ENCODE data around the gene ZNF778.

ZNF778 gene

GRCh38 chr16:89264800-89265550, 47.5 kb downstream of the ZNF778 start:
- Histone ChIP-seq H3K9me3 (ENCODE audit: control insufficient read depth, insufficient read depth, low read depth, low read length) (no peaks in the 10 kb centered on the region), H3K36me3 (ENCODE audit: control insufficient read depth in 2 of 2, insufficient read depth in 1 of 2, low read length in 2 of 2) (peaks cover 4 to 42% of the 10 kb centered on the region in 2 experiments; a peak in 2 of 3 replicates), H3K4me1 (ENCODE audit: control insufficient read depth, insufficient read depth, low read length) (no peaks in the 10 kb centered on the region), H3K27ac (ENCODE audit: extremely low read depth, low read depth, low read length) (no peak overlapping the region), H3K4me3 (ENCODE audit: low read depth, low read length) (no peak overlapping the region)
- TF ChIP-seq, protein P1, sequence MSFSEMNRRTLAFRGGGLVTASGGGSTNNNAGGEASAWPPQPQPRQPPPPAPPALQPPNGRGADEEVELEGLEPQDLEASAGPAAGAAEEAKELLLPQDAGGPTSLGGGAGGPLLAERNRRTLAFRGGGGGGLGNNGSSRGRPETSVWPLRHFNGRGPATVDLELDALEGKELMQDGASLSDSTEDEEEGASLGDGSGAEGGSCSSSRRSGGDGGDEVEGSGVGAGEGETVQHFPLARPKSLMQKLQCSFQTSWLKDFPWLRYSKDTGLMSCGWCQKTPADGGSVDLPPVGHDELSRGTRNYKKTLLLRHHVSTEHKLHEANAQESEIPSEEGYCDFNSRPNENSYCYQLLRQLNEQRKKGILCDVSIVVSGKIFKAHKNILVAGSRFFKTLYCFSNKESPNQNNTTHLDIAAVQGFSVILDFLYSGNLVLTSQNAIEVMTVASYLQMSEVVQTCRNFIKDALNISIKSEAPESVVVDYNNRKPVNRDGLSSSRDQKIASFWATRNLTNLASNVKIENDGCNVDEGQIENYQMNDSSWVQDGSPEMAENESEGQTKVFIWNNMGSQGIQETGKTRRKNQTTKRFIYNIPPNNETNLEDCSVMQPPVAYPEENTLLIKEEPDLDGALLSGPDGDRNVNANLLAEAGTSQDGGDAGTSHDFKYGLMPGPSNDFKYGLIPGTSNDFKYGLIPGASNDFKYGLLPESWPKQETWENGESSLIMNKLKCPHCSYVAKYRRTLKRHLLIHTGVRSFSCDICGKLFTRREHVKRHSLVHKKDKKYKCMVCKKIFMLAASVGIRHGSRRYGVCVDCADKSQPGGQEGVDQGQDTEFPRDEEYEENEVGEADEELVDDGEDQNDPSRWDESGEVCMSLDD (tag by site-specific recombination; IDR thresholded peaks at IDR 0.05) = no peak
- no peak for TF ChIP-seq KLF8 (tag by site-specific recombination; IDR thresholded peaks at IDR 0.05)
- ChIA-PET CTCF (no interaction called here), POLR2A (no interaction called here)

DNA sequence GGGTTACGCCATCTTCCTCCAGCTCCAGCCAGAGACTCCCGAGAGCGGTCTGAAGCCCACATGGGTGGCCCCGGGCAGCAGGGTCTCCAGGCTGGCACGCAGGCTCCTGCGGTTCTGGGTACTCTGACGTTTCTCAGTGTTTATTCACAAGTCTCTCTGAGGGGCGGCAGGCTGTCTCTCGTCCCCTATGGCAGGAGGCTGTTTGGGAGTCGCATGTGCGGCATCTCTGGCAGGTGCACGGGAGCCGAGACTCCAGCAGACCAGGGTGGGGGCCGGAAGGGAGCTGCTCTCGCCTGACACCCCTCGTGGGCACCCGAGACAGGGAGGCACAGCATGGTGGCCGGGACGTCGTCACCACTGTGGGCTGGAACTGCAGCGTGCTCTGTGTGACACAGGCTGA, 48.1 kb downstream of the ZNF778 start:
- CTCF ChIA-PET = no interaction called here
- POLR2A ChIA-PET = interaction anchor here (0.9 kb wide), 1 partner anchor 19 kb away, joined by 3 read pairs; no protein-coding TSS in a partner anchor
- no peak overlapping the region for H3K27ac ChIP-seq (ENCODE audit: extremely low read depth, low read depth, low read length)

DNA sequence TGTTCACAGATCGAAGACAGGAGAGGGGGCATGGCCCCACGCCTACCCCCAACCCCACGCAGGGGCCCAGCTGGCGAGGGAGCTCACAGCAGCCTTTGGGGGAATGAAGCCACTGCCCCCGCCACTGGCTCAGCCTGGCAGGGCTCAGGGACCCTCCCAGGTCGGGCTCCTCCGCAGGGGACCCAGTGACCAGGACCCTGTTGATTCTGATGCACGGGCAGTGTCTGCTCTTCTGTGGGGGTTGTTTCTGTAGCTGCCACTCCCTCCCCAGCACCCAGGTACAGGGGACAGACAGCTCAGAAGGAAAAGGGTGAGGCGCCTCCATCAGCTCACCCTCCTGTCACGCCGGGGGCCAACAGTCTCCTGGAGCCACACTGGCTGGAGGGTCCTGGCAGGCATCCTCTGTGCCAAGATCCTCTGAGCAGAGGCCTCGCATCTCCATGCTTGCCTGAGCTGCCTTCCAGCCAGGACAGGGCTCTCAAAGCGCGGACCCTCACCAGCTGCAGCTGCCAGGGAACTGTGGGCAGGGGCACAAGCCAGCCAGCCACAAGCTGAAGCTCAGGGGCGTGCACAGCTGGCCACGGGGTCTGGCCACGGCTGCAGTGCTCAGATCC, 49.1 kb downstream of the ZNF778 start:
- Histone ChIP-seq H3K4me1 (ENCODE audit: control insufficient read depth, insufficient read depth, low read length) (no peaks in the 10 kb centered on the region), H3K4me3 (ENCODE audit: low read depth, low read length) (no peak overlapping the region), H3K9me3 (ENCODE audit: control insufficient read depth, insufficient read depth, low read depth, low read length) (no peaks in the 10 kb centered on the region), H3K36me3 (ENCODE audit: control insufficient read depth in 2 of 2, insufficient read depth in 1 of 2, low read length in 2 of 2) (peaks cover 4 to 58% of the 10 kb centered on the region in 2 experiments; a peak in 2 of 3 replicates), H3K27ac (ENCODE audit: extremely low read depth, low read depth, low read length) (no peak overlapping the region)
- ChIA-PET POLR2A (no interaction called here), CTCF (interaction anchor here (1.0 kb wide), 1 partner anchor 23 kb away, joined by 3 read pairs; no protein-coding TSS in a partner anchor)
- TF ChIP-seq ZNF391 (tag by site-specific recombination; IDR thresholded peaks at IDR 0.05; ENCODE audit: borderline replicate concordance, low read depth) (no peak), ZNF792 (tag by site-specific recombination; IDR thresholded peaks at IDR 0.05) (no peak), HOXA7 (CRISPR knock-in tag; IDR thresholded peaks at IDR 0.05; ENCODE audit: borderline replicate concordance) (no peak), ZBTB17 (tag by site-specific recombination; IDR thresholded peaks at IDR 0.05) (no peak), OVOL3 (tag by site-specific recombination; IDR thresholded peaks at IDR 0.05) (no peak), SP2 (tag by site-specific recombination; IDR thresholded peaks at IDR 0.05) (no peak), KLF10 (tag by site-specific recombination; IDR thresholded peaks at IDR 0.05) (no peak), YY1 (tag by site-specific recombination; IDR thresholded peaks at IDR 0.05) (no peak), ZNF354C (tag by site-specific recombination; IDR thresholded peaks at IDR 0.05; ENCODE audit: borderline replicate concordance, low read depth) (no peak), ZNF341 (tag by site-specific recombination; IDR thresholded peaks at IDR 0.05; ENCODE audit: low read depth) (no peak), ZNF324 (tag by site-specific recombination; IDR thresholded peaks at IDR 0.05) (no peak), ZNF701 (tag by site-specific recombination; IDR thresholded peaks at IDR 0.05) (no peak), ZNF473 (tag by site-specific recombination; IDR thresholded peaks at IDR 0.05) (no peak)

More for the DNA sequence above, 48.1 kb downstream of the ZNF778 start:
- no peak for TF ChIP-seq SP3 (tag by site-specific recombination; IDR thresholded peaks at IDR 0.05)
- TF ChIP-seq ZNF214 (tag by site-specific recombination; IDR thresholded peaks at IDR 0.05; ENCODE audit: borderline replicate concordance) = no peak
- TF ChIP-seq ZNF416 (tag by site-specific recombination; IDR thresholded peaks at IDR 0.05) = no peak
- TF ChIP-seq, protein P2, sequence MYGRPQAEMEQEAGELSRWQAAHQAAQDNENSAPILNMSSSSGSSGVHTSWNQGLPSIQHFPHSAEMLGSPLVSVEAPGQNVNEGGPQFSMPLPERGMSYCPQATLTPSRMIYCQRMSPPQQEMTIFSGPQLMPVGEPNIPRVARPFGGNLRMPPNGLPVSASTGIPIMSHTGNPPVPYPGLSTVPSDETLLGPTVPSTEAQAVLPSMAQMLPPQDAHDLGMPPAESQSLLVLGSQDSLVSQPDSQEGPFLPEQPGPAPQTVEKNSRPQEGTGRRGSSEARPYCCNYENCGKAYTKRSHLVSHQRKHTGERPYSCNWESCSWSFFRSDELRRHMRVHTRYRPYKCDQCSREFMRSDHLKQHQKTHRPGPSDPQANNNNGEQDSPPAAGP (tag by site-specific recombination; IDR thresholded peaks at IDR 0.05) = no peak
- TF ChIP-seq ZBTB17 (tag by site-specific recombination; IDR thresholded peaks at IDR 0.05) = no peak
- TF ChIP-seq, protein P3, sequence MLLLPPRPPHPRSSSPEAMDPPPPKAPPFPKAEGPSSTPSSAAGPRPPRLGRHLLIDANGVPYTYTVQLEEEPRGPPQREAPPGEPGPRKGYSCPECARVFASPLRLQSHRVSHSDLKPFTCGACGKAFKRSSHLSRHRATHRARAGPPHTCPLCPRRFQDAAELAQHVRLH (tag by site-specific recombination; IDR thresholded peaks at IDR 0.05) = no peak
- TF ChIP-seq ZNF792 (tag by site-specific recombination; IDR thresholded peaks at IDR 0.05) = no peak
- TF ChIP-seq ZNF274 (IDR thresholded peaks at IDR 0.05; ENCODE audit: low read length) = no peak
- no peak for TF ChIP-seq ZNF274 (tag by site-specific recombination; IDR thresholded peaks at IDR 0.05; ENCODE audit: borderline replicate concordance)
- TF ChIP-seq ZNF624 (tag by site-specific recombination; IDR thresholded peaks at IDR 0.05) = no peak
- TF ChIP-seq ZNF169 (tag by site-specific recombination; IDR thresholded peaks at IDR 0.05) = no peak
- TF ChIP-seq ZNF19 (tag by site-specific recombination; IDR thresholded peaks at IDR 0.05; ENCODE audit: low read depth) = no peak
- no peak for TF ChIP-seq GLIS2 (tag by site-specific recombination; IDR thresholded peaks at IDR 0.05)
- TF ChIP-seq KLF16 (tag by site-specific recombination; IDR thresholded peaks at IDR 0.05) = no peak
- TF ChIP-seq ZNF560 (tag by site-specific recombination; IDR thresholded peaks at IDR 0.05; ENCODE audit: borderline replicate concordance) = no peak
- no peak for TF ChIP-seq ZBTB20 (tag by site-specific recombination; IDR thresholded peaks at IDR 0.05)
- no peak for TF ChIP-seq ZNF175 (tag by site-specific recombination; IDR thresholded peaks at IDR 0.05)
- no peak for TF ChIP-seq ZNF501 (tag by site-specific recombination; IDR thresholded peaks at IDR 0.05)
- TF ChIP-seq SP2 (tag by site-specific recombination; IDR thresholded peaks at IDR 0.05) = no peak
- no peak for TF ChIP-seq ZNF140 (tag by site-specific recombination; IDR thresholded peaks at IDR 0.05)
- Histone ChIP-seq H3K36me3 (ENCODE audit: control insufficient read depth in 2 of 2, insufficient read depth in 1 of 2, low read length in 2 of 2) (peaks cover 4 to 49% of the 10 kb centered on the region in 2 experiments; a peak in 2 of 3 replicates), H3K4me1 (ENCODE audit: control insufficient read depth, insufficient read depth, low read length) (no peaks in the 10 kb centered on the region), H3K9me3 (ENCODE audit: control insufficient read depth, insufficient read depth, low read depth, low read length) (no peaks in the 10 kb centered on the region), H3K4me3 (ENCODE audit: low read depth, low read length) (no peak overlapping the region)
